T-cell (primary cell): Measurements from ENCODE around the gene DIABLO. TPM values are rescaled to one million over a fixed set of nuclear protein-coding genes. Genes with fewer than 3 reads are reported as not detected.

Source experiments
- ATAC-seq, 4 experiments: fragments of 200-7000 bp in 3 of 4; fragments of 150-1000 bp in 1 of 4; cut with Tn5 transposase; replicated peaks in 1 of 4; 1 replicate in 3 of 4; 2 replicates in 1 of 4; pipeline ENCODE4 v1.10.0; 2021; ENCODE audit warnings: moderate library complexity in 3 of 4, mild to moderate bottlenecking in 2 of 4, moderate number of reproducible peaks in 1 of 4
- CTCF ChIA-PET, 2 donors: fragments of 300-600 bp; sonication (Branson Sonifier 250); formaldehyde crosslinking; loops; one replicate each; lab custom pipeline; 2022; ENCODE audit warnings: antibody characterized with exemption in 2 of 2; lab: Charles Lee
- POLR2A ChIA-PET, 2 donors: fragments of 300-600 bp; sonication (Branson Sonifier 250); formaldehyde crosslinking; loops; one replicate each; lab custom pipeline; 2022; ENCODE audit warnings: antibody characterized with exemption in 2 of 2; lab: Charles Lee
- DNase-seq, 35 experiments: peaks; one replicate each; pipeline versions ENCODE4 v3.0.0 to v3.0.0-alpha.2; 2013 to 2023
- H3K27ac ChIP-seq: one replicate; pipeline ENCODE4 v1.5.1; 2013; ENCODE audit warnings: low read length
- H3K27me3 ChIP-seq, 2 experiments: replicated peaks in 1 of 2; 1 replicate in 1 of 2; 2 replicates in 1 of 2; pipeline versions ENCODE4 v1.6.1 to v1.7.0; 2013; ENCODE audit warnings: low read length in 1 of 2, mixed read lengths in 1 of 2; ENCODE audit not compliant: control insufficient read depth in 2 of 2, insufficient read depth in 2 of 2; ENCODE audit errors: extremely low read depth in 1 of 2
- H3K36me3 ChIP-seq, 2 donors: 1 replicate in 1 of 2; 2 replicates in 1 of 2; pipeline versions ENCODE4 v1.6.1 to v1.7.0; 2013; ENCODE audit warnings: low read length in 1 of 2; ENCODE audit not compliant: control insufficient read depth in 2 of 2, insufficient read depth in 1 of 2; ENCODE audit errors: extremely low read depth in 1 of 2
- H3K4me1 ChIP-seq, 2 experiments: 1 replicate in 1 of 2; 2 replicates in 1 of 2; pipeline versions ENCODE4 v1.6.1 to v1.7.0; 2013; ENCODE audit warnings: low read length in 2 of 2, mixed read lengths in 1 of 2; ENCODE audit not compliant: insufficient read depth in 2 of 2, control insufficient read depth in 1 of 2; ENCODE audit errors: extremely low read depth in 1 of 2
- H3K4me3 ChIP-seq, 2 donors: 1 replicate in 1 of 2; 2 replicates in 1 of 2; pipeline versions ENCODE4 v1.5.1 to v1.7.0; 2013; ENCODE audit warnings: mild to moderate bottlenecking in 2 of 2, low read length in 1 of 2, moderate library complexity in 1 of 2; ENCODE audit not compliant: control insufficient read depth in 1 of 2; ENCODE audit errors: extremely low read depth in 1 of 2
- H3K9me3 ChIP-seq: 2 replicates; pipeline ENCODE4 v1.7.0; 2013
- H3K27ac Mint-ChIP-seq, 2 donors: one replicate each; pipeline ENCODE4 v1.8.0; 2020 to 2021; ENCODE audit warnings: mild to moderate bottlenecking in 2 of 2, mixed read lengths in 2 of 2
- H3K27me3 Mint-ChIP-seq, 2 donors: one replicate each; pipeline ENCODE4 v1.8.0; 2021 to 2022; ENCODE audit warnings: mixed read lengths in 2 of 2
- H3K36me3 Mint-ChIP-seq: one replicate; pipeline ENCODE4 v1.8.0; 2021; ENCODE audit warnings: mixed read lengths
- H3K4me1 Mint-ChIP-seq, 3 donors: one replicate each; pipeline ENCODE4 v1.8.0; 2020 to 2022; ENCODE audit warnings: mixed read lengths in 3 of 3, mild to moderate bottlenecking in 1 of 3
- H3K4me3 Mint-ChIP-seq, 3 donors: one replicate each; pipeline ENCODE4 v1.8.0; 2020 to 2022; ENCODE audit warnings: mild to moderate bottlenecking in 3 of 3, mixed read lengths in 3 of 3, moderate library complexity in 3 of 3
- H3K9me3 Mint-ChIP-seq, 3 donors: one replicate each; pipeline ENCODE4 v1.8.0; 2020 to 2022; ENCODE audit warnings: mixed read lengths in 3 of 3
- WGBS: methylation state at CpG from one replicate; pipeline ENCODE4 v1.1.5; 2013; ENCODE audit warnings: missing lambda C conversion rate; ENCODE audit not compliant: insufficient coverage; 5-methylcytosine and 5-hydroxymethylcytosine counted together
- total RNA-seq, 35 experiments: library from RNA in 6 of 35; stranded (reverse) in 6 of 35; fragments of 120-200 nt in 1 of 35; gene quantifications; one replicate each; pipeline versions ENCODE4 v1.2.1 to v1.2.4 and lab custom pipeline; 2013 to 2026

The DIABLO gene
- total RNA-seq, 5 donors from 2014 or later (not counting 1 experiment from before 2014, with no cell fraction given) = 39.8 to 85.1 (median 41.3) TPM

DNA sequence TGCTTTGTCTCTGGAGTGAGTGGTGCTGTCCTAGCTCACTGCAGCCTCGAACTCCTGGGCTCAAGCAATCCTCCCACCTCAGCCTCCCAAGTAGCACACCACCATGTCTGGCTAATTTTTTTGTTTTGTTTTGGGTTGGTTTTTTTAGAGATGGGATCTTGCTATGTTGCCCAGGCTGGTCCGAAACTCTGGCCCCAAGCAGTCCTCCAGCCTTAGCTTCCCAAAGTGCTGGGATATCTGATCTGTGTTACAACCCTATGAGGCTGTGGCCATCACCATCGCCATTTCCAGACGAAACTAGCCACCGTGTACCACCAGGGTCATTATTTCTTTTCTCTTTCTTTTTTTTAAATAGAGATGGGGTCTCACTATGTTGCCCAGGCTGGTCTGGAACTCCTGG, 54.5 kb downstream of the DIABLO start:
- DNase-seq = no peak
- H3K27me3 Mint-ChIP-seq = peaks cover 0 to 6% of the 10 kb centered on the region in 2 donors
- no peak overlapping the region for H3K4me3 ChIP-seq
- no peaks in the 10 kb centered on the region for H3K9me3 Mint-ChIP-seq
- H3K36me3 ChIP-seq = no peaks in the 10 kb centered on the region
- WGBS = 100% methylated on average over 1 of the region's 5 CpGs
- peaks cover 0 to 9% of the 10 kb centered on the region in 2 experiments for H3K4me1 ChIP-seq
- peaks cover 0 to 25% of the 10 kb centered on the region in 2 experiments for H3K27me3 ChIP-seq
- ChIA-PET POLR2A (no interaction called here), CTCF (no interaction called here)
- H3K27ac ChIP-seq = no peak overlapping the region
- no peak overlapping the region for H3K4me3 Mint-ChIP-seq
- no peaks in the 10 kb centered on the region for H3K9me3 ChIP-seq
- H3K4me1 Mint-ChIP-seq = peaks cover 0 to 10% (median 9%) of the 10 kb centered on the region in 3 donors
- ATAC-seq = no peak
- no peaks in the 10 kb centered on the region for H3K36me3 Mint-ChIP-seq
- H3K27ac Mint-ChIP-seq = no peak overlapping the region

DNA sequence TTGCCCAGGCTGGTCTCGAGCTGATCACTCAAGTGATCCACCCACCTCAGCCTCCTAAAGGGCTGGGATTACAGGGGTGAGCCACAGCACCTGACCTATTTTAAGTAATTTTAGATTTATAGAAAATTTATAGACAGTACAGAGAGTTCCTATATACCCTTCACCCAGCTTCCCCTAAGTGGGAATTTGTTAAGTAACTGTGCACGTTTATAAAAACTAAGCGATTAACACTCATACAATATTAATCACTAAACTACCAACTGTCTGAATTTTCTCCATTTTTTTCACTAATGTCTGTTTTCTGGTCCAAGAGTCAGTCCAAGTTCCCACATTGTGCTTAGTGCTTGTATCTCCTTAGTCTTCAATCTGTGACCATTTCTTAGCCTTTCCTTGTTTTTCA, 57.4 kb downstream of the DIABLO start:
- ATAC-seq (no peak), DNase-seq (no peak)
- Histone ChIP-seq H3K9me3 (no peaks in the 10 kb centered on the region), H3K4me1 (peaks cover 0 to 19% of the 10 kb centered on the region in 2 experiments), H3K36me3 (no peaks in the 10 kb centered on the region), H3K4me3 (no peak overlapping the region), H3K27ac (no peak overlapping the region), H3K27me3 (peaks cover 0 to 22% of the 10 kb centered on the region in 2 experiments)
- H3K36me3 Mint-ChIP-seq = no peaks in the 10 kb centered on the region
- H3K27me3 Mint-ChIP-seq = peaks cover 0 to 3% of the 10 kb centered on the region in 2 donors
- H3K27ac Mint-ChIP-seq = no peak overlapping the region
- no peak overlapping the region for H3K4me3 Mint-ChIP-seq
- ChIA-PET POLR2A (no interaction called here), CTCF (no interaction called here)
- H3K9me3 Mint-ChIP-seq = no peaks in the 10 kb centered on the region
- peaks cover 0 to 10% (median 9%) of the 10 kb centered on the region in 3 donors for H3K4me1 Mint-ChIP-seq
- no CpG with 5 or more reads among the region's 3 CpGs for WGBS

- Mint-ChIP-seq H3K36me3 (no peaks in the 10 kb centered on the region), H3K4me1 (peaks cover 0 to 15% (median 9%) of the 10 kb centered on the region in 3 donors), H3K27me3 (peaks cover 0 to 3% of the 10 kb centered on the region in 2 donors), H3K4me3 (no peak overlapping the region), H3K27ac (no peak overlapping the region), H3K9me3 (no peaks in the 10 kb centered on the region)
- no peaks in the 10 kb centered on the region for H3K36me3 ChIP-seq
- WGBS = 94% methylated on average over 5 of the region's 10 CpGs
- H3K4me3 ChIP-seq = no peak overlapping the region
- CTCF ChIA-PET = no interaction called here
- H3K27ac ChIP-seq = no peak overlapping the region
- POLR2A ChIA-PET = no interaction called here
- no peak for DNase-seq
- ATAC-seq = no peak
- H3K27me3 ChIP-seq = peaks cover 0 to 22% of the 10 kb centered on the region in 2 experiments
- no peaks in the 10 kb centered on the region for H3K9me3 ChIP-seq
- H3K4me1 ChIP-seq = peaks cover 0 to 28% of the 10 kb centered on the region in 2 experiments
These were observed 58.4 kb downstream of the DIABLO start for GRCh38 chr12:122167356-122167925.

- Histone ChIP-seq H3K4me3 (no peak overlapping the region), H3K27me3 (peaks cover 0 to 25% of the 10 kb centered on the region in 2 experiments), H3K27ac (no peak overlapping the region), H3K36me3 (no peaks in the 10 kb centered on the region), H3K9me3 (no peaks in the 10 kb centered on the region), H3K4me1 (peaks cover 0 to 34% of the 10 kb centered on the region in 2 experiments)
- 45% methylated on average over 9 of the region's 22 CpGs for WGBS
- Mint-ChIP-seq H3K4me1 (peaks cover 0 to 20% (median 13%) of the 10 kb centered on the region in 3 donors), H3K36me3 (no peaks in the 10 kb centered on the region), H3K27ac (no peak overlapping the region), H3K9me3 (no peaks in the 10 kb centered on the region), H3K27me3 (peaks cover 0 to 3% of the 10 kb centered on the region in 2 donors), H3K4me3 (peak overlapping the region in 1 of 3 donors; percentile 41)
- ChIA-PET POLR2A (no interaction called here), CTCF (no interaction called here)
- ATAC-seq (peak; percentile 53 to 82 (median 68)), DNase-seq (peak in 11 of 35 experiments; percentile 4 to 48 (median 19))
These were observed 59.2 kb downstream of the DIABLO start for GRCh38 chr12:122166422-122167349.

DNA sequence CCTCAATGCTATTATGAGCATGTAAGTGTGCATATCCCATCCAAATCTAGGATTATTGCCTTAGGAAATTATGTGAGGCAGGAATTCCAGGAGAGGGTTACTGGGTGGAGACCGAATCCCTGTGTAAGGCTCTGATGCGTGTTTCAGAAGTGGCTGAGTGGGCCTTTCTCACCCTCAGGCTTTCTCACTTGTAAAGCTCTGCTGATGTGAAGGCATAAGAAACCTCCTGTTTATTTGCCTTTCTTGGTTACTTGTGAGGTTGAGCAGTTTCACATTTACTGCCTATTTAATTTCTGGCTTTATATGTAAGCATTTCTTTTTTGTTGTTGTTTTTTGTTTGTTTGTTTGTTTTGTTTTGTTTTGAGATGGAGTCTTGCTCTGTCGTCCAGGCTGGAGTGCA, 62.9 kb downstream of the DIABLO start:
- 43% methylated on average over 1 of the region's 3 CpGs for WGBS
- H3K27ac Mint-ChIP-seq = no peak overlapping the region

DNA sequence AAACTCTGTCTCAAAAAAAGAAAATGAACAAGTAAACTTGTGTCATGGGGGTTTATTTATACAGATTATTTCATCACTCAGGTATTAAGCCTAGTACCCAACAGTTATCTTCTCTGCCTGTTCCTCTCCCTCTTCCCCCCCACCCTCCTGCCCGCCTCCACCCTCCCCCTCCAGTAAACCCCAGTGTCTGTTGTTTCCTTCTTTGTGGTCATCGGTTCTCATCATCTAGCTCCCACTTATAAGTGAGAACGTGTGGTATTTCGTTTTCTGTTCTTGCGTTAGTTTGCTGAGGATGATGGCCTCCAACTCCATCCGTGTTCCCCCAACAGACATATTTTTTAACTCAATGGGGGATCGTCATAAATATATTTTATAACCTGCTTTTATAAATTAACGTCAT, 64.2 kb downstream of the DIABLO start:
- Mint-ChIP-seq H3K4me1 (peaks cover 0 to 13% (median 5%) of the 10 kb centered on the region in 3 donors), H3K27me3 (peaks cover 0 to 3% of the 10 kb centered on the region in 2 donors), H3K9me3 (no peaks in the 10 kb centered on the region), H3K4me3 (no peak overlapping the region), H3K27ac (peak overlapping the region in 1 of 2 donors; percentile 36), H3K36me3 (no peaks in the 10 kb centered on the region)
- Histone ChIP-seq H3K9me3 (no peaks in the 10 kb centered on the region), H3K27ac (peak overlapping the region; percentile 47), H3K4me3 (no peak overlapping the region), H3K27me3 (peaks cover 0 to 8% of the 10 kb centered on the region in 2 experiments), H3K36me3 (no peaks in the 10 kb centered on the region), H3K4me1 (peaks cover 0 to 28% of the 10 kb centered on the region in 2 experiments)
- DNase-seq = peak in 8 of 35 experiments; percentile 6 to 60 (median 19)
- POLR2A ChIA-PET = interaction anchor here in 1 of 2 donors (0.6 to 0.7 kb wide), 2 partner anchors 243 to 286 kb away, joined by 3 to 4 read pairs; partner anchors contain the start of gene CFAP251
- no CpG with 5 or more reads among the region's 8 CpGs for WGBS
- CTCF ChIA-PET = interaction anchor here in 1 of 2 donors (0.6 to 0.7 kb wide), 3 partner anchors 76 to 1738 kb away, joined by 3 to 4 read pairs (median 3); no protein-coding TSS in a partner anchor
- peak in 3 of 4 experiments; percentile 19 to 24 (median 22) for ATAC-seq

More for the DNA sequence above, 62.9 kb downstream of the DIABLO start:
- Histone ChIP-seq H3K27ac (no peak overlapping the region), H3K36me3 (no peaks in the 10 kb centered on the region), H3K4me3 (no peak overlapping the region), H3K4me1 (peaks cover 0 to 34% of the 10 kb centered on the region in 2 experiments), H3K9me3 (no peaks in the 10 kb centered on the region), H3K27me3 (peaks cover 0 to 14% of the 10 kb centered on the region in 2 experiments)
- peaks cover 0 to 21% (median 13%) of the 10 kb centered on the region in 3 donors for H3K4me1 Mint-ChIP-seq
- peaks cover 0 to 3% of the 10 kb centered on the region in 2 donors for H3K27me3 Mint-ChIP-seq
- H3K9me3 Mint-ChIP-seq = no peaks in the 10 kb centered on the region
- DNase-seq (no peak), ATAC-seq (no peak)
- H3K4me3 Mint-ChIP-seq = no peak overlapping the region
- CTCF ChIA-PET = no interaction called here
- H3K36me3 Mint-ChIP-seq = no peaks in the 10 kb centered on the region
- POLR2A ChIA-PET = interaction anchor here in 1 of 2 donors (0.6 kb wide), 1 partner anchor 904 kb away, joined by 4 read pairs; no protein-coding TSS in a partner anchor
